Activated gamma-delta T cell treated with Interleukin-2 at 50 U/mL for 16 hours (primary cell): ENCODE data around the gene CSH2.

ENCODE experiments used
- DNase-seq: peaks from one replicate; pipeline ENCODE4 v3.0.0-alpha.2; 2020

CSH2 gene

DNA sequence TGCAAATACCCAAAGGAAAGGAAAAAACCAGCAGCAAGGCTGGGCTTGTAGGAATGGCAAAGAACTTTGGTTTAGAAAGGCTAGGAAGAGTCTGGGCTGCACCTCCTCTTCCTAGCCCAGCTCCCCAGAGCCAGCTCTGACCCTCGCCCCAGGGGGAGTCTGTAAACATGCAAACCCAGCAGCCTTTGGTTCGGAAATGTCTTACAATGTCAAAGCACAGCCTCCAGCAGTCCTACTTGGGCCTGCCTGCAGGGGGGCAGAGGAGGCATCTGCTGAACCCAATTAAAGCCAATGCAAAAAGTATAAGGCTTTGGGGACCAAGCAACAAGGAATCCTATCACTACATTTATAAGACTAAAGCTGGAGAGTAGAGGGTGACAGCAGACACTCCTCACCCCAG is 41.0 kb downstream of the CSH2 start:
- DNase-seq: no peak

DNA sequence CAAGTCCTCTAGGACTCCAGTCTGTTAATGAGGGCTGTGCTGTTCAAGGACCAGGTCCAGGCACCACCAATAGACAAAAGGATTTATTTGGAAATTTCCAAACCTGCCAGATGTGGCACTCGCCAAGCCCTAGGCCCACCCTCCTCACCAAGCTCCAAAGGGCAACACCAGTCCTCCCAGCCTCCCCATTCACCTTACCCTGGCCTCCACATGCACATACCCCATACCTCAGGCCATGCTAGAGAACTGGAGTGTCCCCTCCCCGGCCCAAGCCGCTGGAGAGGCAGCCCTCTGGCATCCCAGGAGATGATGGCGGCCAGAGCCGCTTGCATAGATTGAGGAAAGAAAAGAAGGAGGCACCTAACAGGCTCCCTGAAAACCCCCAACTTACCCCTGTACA is 41.5 kb downstream of the CSH2 start:
- no peak for DNase-seq

DNA sequence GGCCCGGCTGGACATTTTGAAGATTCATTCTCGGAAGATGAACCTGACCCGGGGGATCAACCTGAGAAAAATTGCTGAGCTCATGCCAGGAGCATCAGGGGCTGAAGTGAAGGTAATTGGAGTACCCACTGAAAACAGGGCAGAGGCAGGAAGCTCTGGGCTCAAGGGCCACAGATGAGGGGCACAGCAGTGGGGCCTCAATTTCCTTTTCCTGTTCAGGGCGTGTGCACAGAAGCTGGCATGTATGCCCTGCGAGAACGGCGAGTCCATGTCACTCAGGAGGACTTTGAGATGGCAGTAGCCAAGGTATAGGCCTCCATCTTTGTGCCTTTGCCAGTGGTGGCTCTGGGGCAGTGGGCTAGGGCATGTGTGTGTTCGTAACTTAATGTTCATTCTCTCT is 42.0 kb downstream of the CSH2 start:
- DNase-seq: no peak

DNA sequence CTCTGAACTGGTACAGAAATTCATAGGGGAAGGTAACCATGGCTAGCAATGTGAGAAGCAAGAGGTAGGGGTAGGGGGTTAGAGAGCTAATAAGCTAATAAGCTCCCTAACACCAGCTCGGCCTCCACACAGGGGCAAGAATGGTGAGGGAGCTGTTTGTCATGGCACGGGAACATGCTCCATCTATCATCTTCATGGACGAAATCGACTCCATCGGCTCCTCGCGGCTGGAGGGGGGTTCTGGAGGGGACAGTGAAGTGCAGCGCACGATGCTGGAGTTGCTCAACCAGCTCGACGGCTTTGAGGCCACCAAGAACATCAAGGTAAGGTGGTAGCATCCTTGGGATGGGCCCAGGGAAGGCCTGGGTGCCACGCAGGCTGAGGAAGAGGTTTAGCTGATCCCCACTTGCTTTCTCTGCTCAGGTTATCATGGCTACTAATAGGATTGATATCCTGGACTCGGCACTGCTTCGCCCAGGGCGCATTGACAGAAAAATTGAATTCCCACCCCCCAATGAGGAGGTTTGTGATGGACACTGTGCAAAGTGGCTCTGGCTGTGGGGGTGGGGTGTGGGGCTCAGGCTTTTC is 42.5 kb downstream of the CSH2 start:
- no peak for DNase-seq

DNA sequence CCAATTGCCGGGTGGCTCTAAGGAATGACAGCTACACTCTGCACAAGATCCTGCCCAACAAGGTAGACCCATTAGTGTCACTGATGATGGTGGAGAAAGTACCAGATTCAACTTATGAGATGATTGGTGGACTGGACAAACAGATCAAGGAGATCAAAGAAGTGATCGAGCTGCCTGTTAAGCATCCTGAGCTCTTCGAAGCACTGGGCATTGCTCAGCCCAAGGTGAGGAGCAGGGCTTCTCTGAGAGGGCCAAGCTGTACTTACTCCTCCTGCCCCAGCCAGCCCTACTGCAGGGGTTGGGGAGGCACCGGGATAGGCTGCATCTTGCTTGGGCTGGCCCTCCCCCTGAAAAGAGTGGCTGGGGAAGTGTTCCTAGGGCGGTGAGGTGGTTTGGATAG is 43.2 kb downstream of the CSH2 start:
- DNase-seq: no peak

DNA sequence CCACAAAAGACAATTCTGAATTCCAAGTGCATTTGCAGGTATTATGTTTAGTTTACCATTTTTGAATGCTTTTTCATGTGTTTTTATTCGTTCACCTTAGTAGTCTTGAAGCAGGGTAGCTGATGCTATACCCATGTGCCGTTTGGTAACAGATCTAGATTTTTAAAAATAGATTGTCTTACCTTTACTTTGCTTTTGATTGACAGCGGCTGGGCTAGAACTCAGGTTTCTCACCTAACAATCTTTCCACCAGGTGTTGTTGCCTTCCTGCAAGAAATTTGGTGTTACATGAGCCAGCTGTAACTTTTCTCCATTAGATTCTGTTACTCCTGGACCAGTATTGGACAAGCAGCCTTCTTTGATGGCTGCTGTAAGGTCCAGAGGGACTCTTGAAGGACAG is 44.5 kb downstream of the CSH2 start:
- DNase-seq: no peak

DNA sequence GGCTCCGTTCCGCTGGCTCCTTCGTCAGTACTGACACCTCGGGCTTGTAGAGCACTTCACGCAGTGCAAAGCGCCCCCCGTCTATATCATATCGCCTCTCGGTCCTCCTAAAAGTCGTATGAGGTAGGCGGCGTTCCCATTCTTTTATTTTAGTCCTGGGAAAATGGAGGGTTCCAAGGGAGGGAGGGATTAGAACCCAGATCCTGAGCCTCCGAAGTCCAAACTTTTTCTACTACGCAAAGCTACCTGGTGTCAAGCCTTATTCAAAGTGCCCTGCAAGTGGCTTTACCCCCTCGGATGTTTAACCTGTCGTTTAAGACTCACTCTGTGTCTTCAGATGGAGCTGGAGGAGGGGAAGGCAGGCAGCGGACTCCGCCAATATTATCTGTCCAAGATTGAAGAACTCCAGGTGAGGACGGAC is 45.7 kb downstream of the CSH2 start:
- DNase-seq: no peak

DNA sequence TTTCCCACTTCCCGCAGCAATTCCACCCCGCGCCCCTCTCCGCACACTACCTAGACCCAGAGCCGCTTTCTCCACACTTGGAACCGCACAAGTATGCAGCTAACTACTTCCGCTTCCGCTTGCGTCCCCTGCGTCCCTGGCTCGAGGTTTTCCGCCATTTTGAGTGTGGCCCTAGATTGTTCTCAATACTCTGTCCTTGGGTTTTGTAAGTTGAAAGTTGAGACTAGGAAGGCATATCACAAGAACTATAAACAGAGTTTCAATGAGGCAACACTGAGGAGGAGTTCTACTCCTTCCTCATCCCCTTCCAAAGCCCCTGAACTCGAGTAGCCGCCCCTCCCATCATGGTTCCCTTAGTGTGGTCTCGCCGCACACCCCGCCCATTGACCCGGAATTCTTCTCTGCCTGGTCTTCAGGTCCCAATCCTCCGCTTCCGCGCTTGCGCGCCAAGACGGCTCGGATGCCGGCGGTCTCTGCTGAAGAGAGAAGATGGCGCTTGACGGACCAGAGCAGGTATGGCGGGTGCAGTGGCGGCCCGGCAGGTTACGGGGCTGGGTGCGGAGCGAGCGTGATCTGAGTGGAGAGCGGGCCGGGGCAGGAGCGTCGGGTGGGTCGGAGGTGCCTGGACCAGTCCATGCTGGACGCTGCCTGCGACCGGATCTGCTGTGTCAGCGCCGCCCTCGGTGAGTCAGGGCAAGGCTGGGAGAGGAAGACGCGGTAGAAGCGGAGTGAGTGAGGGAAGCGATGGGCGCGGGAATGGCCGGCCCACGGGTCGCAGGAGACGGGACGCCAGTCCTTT is 46.3 kb downstream of the CSH2 start, which contains the start of the genes FTSJ3 and PSMC5:
FTSJ3 (minus strand) TSS at position 662 of the 799 bp plus-strand sequence. CDS start 761 bp downstream, outside the sequence.
PSMC5 (plus strand) TSS at position 430 of the 799 bp plus-strand sequence; CDS start at position 490, 60 bp downstream.
- peak; percentile 96 for DNase-seq

DNA sequence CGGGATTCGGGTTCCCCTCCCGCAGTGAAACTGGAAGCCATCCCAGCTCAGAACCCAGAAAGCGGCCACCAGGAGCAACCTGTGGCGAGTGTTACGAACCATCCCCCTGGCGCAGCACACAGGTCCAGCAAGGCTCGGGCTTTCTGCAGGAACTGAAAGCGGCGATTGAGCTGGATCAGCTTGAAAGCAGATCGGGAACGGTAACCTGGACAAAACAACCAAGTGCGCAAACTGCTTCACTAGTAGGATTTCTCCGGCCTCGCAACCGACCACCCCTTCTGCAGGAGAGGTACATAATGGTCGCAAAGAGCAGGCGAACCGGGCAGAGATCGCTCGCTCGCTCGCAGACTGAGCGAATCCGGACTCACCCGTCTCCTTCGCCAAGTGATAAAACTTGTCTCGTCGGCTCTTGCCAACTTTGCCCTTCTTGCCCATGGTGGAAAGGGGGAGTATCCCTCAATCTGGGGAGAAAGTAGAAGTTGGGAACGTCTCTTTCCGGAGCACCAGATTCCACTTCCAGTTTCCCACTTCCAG is 46.9 kb downstream of the CSH2 start:
- no peak for DNase-seq

DNA sequence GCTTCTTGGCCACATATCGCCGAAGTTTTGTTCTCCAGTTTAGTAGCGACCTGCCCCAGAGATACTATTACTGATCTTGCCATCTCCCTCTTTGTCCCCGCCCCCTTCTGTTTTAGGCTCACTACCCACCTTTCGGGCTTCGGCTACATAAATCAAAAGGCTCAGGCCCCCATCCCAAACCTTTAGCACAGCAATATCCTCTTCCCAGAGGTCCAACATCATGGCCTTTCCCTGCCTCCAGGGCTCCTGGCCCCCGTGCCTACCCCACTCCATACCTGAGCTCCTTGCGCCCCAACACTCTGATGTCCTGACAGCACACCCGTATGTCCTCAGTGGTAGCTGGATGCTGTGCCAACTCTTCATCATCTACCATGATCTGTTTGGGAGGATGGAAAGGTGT is 49.1 kb downstream of the CSH2 start:
- no peak for DNase-seq

DNA sequence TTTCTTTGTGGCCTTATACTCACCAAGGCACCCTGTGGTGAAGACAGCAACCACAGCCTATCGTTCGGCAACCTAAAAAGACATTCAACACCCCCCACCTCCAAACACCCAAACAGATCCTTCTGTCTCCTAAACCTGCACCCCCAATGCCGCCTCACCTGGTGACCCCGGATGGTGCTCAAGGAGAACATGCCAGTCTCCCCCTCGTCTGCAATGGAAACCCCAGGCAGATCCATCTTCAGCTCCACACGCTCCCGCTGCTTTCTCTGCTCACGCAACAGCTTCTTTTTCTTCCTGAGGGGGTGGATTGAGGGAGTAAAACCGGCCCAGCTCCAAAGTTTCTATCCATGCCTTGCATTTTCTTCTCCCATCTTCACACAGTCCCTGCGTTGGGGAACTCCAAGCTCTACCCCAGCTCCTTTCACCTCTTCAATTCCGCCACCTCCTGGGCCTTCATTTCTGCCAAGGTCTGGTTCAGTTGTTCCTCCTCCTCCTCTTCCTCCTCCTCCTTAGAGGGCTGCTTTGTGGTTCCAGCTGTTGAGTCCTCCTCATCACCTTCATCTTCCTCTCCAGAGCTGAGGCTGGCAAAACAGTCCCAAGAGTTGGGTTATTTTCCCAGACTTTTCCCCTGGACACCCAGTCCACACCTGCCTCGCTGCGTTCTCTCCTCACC is 49.7 kb downstream of the CSH2 start:
- no peak for DNase-seq

DNA sequence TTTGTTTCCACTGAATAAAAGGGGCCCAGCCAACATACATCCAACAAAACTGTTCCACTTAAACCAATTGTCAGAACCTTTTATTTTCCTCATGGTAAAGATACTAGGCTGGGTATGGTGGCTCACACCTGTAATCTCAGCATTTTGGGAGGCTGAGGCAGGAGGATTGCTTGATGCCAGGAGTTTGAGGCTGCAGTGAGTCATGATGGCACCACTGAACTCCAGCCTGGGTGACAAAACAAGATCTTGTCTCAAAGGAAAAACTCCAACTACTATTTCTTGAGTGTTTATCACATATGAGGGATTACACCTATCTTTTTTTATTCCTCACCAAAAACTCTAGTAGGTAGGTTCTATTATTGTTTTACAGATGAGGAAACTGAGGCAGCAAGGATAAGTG is 50.9 kb downstream of the CSH2 start:
- DNase-seq: no peak
